HG03097 (cell line): Measurements from ENCODE around the gene ABHD17C.

ENCODE experiments used
- ATAC-seq: cut with Tn5 transposase; IDR thresholded peaks from one replicate; pipeline ENCODE4 v1.9.1; 2021; ENCODE audit not compliant: unreplicated experiment, low FRiP score

Gene ABHD17C

GRCh38 chr15:80727596-80727995 is 32.5 kb downstream of the ABHD17C start:
- ATAC-seq: no peak

DNA sequence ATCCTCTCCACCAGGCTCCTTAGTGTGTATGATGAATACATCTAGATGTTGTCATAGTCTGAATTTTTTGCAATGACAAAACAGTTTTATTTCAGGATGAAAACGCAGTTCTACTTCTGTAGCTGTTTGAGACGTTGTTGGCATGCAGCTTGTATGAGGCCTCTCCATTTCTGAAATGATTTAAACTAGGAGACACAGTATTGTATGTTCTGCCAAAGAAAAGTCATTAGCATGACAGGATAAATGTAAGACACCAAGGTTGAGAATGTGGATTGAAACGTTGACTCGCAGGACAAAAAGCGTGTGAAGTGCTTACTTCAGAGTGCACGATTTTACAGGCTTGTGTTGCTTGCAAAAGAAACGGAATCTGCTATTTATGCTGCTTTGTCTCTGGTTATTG is 35.3 kb downstream of the ABHD17C start:
- ATAC-seq: no peak

DNA sequence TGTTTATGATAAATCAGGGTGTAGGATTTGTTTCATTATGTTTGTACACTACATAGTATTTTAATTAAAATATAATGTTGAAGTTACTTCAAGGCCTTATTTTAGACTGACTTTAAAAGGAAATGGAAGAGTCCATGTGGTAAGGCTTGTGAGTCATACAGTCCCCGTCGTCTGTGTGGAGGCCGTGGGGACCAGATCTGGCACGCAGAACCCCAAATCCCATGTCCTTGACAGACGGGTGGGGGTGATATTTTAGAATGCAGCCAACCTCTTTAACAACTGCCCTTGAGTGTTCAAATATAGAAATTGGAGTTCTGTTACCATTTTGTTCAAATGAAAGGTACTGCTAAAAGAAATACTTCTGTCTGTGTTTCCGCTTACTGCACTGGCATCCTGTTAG is 35.8 kb downstream of the ABHD17C start:
- ATAC-seq: no peak

GRCh38 chr15:80732167-80732566 is 37.1 kb downstream of the ABHD17C start:
- ATAC-seq: no peak

DNA sequence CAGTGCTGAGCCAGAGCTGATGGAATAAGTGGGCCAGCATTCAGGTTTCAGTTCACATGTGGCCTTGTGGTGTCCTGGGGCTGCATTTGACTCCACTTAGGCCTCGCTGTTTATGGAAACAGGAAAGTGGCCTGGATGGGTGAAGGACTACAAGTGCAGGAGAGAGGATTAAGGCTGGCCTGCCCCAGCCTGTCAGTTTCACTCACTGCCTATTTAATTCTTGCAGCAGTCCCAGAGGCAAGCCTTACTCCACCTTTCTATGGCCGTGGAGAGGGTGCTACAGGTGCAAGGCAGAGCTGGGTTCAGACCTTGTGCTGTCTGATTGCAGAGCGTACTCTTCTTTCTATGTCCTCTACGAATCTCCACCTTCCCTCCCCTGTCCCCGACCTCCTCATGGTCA is 37.7 kb downstream of the ABHD17C start:
- ATAC-seq: no peak

DNA sequence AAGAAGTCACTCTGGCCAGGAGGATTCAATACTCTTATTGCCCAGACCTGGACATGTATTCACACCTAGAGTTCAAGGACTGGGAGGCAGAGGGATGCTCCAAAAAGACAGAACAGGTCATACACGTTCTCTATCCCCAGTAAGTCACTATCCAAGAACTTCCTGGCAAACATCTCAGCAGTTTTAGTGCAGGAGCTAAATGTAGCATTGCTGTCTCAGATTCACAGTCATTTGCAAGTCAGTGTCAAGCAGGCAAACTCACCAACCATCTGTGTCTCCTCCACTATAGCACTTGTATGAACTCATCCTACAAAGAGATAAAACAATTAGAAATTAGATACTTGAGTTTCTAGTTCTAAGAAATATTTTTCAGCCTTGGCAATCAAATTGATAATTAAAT is 38.4 kb downstream of the ABHD17C start:
- no peak for ATAC-seq

- ATAC-seq: no peak
These were observed 40.2 kb downstream of the ABHD17C start for GRCh38 chr15:80735344-80735743.

DNA sequence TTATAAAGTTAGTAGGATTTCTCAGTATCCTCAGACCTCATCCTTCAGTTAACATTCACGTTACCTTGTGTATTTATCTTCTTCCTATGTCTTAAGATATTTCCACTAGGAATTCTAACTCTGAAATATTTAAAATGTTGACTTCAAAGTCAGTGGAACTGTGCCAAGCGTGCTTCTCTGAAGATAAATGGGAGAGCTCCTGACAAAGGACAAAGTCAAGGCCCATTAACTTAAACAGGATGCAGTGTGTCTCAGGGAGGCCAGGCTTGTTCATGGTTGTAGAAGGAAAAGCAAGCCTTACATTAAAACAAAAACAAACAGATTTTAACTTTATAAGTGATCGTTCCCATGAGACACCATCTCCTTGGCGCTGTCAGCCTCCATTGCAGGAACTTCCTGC is 41.5 kb downstream of the ABHD17C start:
- no peak for ATAC-seq

DNA sequence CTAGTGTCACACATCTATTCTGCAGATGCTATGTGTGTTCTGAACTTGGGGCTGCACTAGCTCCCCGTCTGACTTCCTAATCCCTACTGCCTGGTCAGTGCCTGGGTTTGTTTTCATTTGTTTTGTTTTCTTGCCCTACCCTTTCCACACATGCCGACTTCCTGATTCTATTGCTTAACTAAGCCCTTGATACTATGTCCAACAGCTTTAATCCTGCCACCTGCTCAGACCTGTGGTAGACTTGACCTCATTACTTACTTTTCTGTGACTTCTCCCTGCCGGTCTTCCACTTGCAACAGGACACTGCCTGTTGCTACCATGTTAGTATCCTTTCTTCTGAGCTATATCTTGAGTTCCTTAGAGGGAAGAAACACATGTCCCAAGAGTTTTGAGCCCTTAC is 44.8 kb downstream of the ABHD17C start:
- ATAC-seq: no peak

- ATAC-seq: no peak
These were observed 47.0 kb downstream of the ABHD17C start for GRCh38 chr15:80742081-80742480.

GRCh38 chr15:80743189-80743833 is 48.2 kb downstream of the ABHD17C start:
- no peak for ATAC-seq

DNA sequence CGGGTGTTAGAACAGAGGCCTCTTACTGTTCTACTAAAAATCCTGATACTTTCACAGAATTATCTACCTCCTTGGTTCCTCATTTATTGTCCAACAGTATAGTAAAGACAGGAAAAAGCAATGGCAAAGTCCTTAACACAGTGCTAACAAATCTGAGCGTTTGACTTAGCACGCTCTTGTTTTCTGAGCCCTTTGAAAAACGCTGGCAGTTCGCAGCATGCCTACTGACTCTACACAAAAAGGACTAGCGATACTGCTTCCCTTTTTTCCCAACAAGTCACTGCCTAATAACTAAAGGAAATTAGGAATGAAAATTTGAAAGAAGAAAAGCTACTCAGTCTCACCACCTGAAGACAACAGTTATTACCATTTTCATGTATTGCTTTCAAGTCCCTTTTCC is 49.3 kb downstream of the ABHD17C start:
- no peak for ATAC-seq

DNA sequence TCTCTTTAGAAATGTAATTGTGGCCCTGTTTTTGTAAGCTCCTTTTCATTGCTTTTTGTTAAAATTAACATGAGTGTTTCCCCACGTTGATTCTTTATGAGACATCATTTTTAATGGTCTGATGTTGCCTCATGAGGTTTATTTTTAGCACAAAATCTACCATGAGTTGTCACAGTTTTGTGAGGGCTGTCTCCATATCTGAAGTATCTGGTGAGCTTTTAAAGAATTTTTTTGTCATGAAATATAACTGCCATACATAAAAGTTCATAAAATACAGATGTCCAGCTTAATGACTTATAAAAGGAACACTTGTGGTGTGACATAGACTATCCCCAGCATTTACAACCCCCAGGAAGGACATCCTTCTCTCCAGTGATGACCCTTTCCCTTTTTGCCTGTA is 49.7 kb downstream of the ABHD17C start:
- no peak for ATAC-seq

- no peak for ATAC-seq
These were observed 50.8 kb downstream of the ABHD17C start for GRCh38 chr15:80745888-80746287.

GRCh38 chr15:80747317-80748053 is 52.4 kb downstream of the ABHD17C start:
- ATAC-seq: no peak

GRCh38 chr15:80749589-80749988 is 54.5 kb downstream of the ABHD17C start:
- ATAC-seq: no peak

GRCh38 chr15:80750575-80750974 is 55.5 kb downstream of the ABHD17C start:
- ATAC-seq: no peak

GRCh38 chr15:80752204-80752603 is 57.1 kb downstream of the ABHD17C start:
- ATAC-seq: no peak

DNA sequence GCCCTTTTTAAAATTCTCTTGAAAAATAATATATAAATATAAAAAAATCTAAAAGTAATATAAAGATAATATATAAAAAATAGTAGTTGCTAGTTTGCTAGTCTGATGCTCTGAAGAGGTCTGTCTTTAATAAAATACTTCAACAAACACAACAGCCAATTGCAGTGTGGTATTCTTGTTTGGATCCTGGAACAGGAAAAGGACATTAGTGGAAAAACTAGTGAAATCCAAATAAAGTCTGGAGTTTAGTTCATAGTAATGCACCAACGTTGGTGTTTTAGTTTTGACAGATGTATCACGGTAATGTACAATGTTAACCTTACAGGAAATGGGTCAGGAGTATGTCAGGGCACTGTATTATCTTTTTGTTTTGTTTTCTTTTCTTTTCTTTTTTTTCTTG is 58.1 kb downstream of the ABHD17C start:
- ATAC-seq: no peak

- ATAC-seq: no peak
These were observed 58.9 kb downstream of the ABHD17C start for GRCh38 chr15:80754014-80754413.

GRCh38 chr15:80755885-80756284 is 60.8 kb downstream of the ABHD17C start:
- no peak for ATAC-seq

DNA sequence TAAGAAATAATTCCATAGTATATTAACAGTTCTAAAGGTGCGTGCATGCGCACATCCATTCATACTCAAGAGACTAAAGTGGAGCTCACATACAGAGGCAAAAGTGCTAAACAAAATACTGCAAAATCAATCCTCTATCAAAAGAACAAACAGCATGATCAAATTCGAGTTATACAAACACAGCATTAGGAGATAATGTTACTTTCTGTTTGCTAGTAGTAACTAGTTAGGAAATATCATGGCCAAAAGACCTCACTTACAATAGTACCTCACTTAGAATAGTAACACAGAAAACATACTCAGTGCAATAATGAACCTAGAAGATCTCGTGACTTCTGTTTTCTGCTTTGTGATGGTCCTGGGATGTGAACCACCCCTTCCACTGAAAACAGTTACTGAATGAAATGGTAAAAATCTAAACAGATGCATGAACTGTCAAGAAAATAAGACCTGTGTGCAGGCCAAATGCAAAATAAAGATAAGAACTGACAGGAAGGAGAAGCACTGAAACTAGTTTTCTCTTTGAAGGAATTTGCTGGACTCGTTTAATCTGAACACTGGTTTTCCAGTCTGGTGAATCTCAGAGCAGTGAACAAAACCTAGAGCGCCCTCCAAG is 63.1 kb downstream of the ABHD17C start:
- ATAC-seq: no peak
